H1 (cell line): ENCODE results near the gene PHLDB3. TPM values are rescaled to one million over a fixed set of nuclear protein-coding genes. Genes with fewer than 3 reads are reported as not detected.

Experiments
- CTCF ChIA-PET: fragments of 300-600 bp; sonication (Branson Sonifier 250); formaldehyde crosslinking; loops from one replicate; lab custom pipeline; 2021; ENCODE audit not compliant: partially characterized antibody; lab: Charles Lee
- POLR2A ChIA-PET: fragments of 300-600 bp; sonication (Branson Sonifier 250); formaldehyde crosslinking; loops from one replicate; lab custom pipeline; 2021; ENCODE audit warnings: inconsistent platforms; ENCODE audit not compliant: partially characterized antibody; lab: Charles Lee
- DNase-seq, 2 experiments: peaks; one replicate each; pipeline versions ENCODE4 v3.0.0 to v3.0.0-alpha.2; 2010 to 2022; ENCODE audit warnings: low spot score in 2 of 2, low read depth in 1 of 2, mixed read lengths in 1 of 2
- FAIRE-seq: peaks from 2 replicates; lab custom pipeline; 2011; peaks lifted over from hg19 to GRCh38; lab: Jason Lieb, UNC
- H2AFZ ChIP-seq: 2 replicates; pipeline ENCODE4 v1.8.1; 2012; ENCODE audit warnings: low read length, inconsistent platforms
- H2AK5ac ChIP-seq: 2 replicates; pipeline ENCODE4 v1.6.1; 2013; ENCODE audit warnings: low read depth, low read length
- H2BK120ac ChIP-seq: replicated peaks from 2 replicates; pipeline ENCODE3; 2013; ENCODE audit warnings: low read depth, low read length, inconsistent platforms
- H2BK12ac ChIP-seq: 2 replicates; pipeline ENCODE4 v1.6.1; 2013; ENCODE audit warnings: low read depth, low read length
- H2BK15ac ChIP-seq: 2 replicates; pipeline ENCODE4 v1.6.1; 2013; ENCODE audit warnings: low read length
- H2BK20ac ChIP-seq: 2 replicates; pipeline ENCODE4 v1.6.1; 2013; ENCODE audit warnings: low read length
- H2BK5ac ChIP-seq: 2 replicates; pipeline ENCODE4 v1.6.1; 2013; ENCODE audit warnings: low read depth, low read length
- H3K14ac ChIP-seq: 2 replicates; pipeline ENCODE4 v1.6.1; 2013; ENCODE audit warnings: inconsistent platforms; ENCODE audit not compliant: insufficient read length
- H3K18ac ChIP-seq: 2 replicates; pipeline ENCODE4 v1.6.1; 2013; ENCODE audit warnings: low read length; ENCODE audit errors: extremely low read depth
- H3K23ac ChIP-seq: 2 replicates; pipeline ENCODE4 v1.6.1; 2013; ENCODE audit warnings: inconsistent platforms; ENCODE audit not compliant: insufficient read length
- H3K23me2 ChIP-seq: 2 replicates; pipeline ENCODE4 v1.6.1; 2013; ENCODE audit warnings: low read depth, low read length
- H3K27ac ChIP-seq: 2 replicates; pipeline ENCODE4 v1.6.1; 2011; ENCODE audit warnings: low read depth, low read length, inconsistent platforms
- H3K27me3 ChIP-seq, 4 experiments: replicated peaks in 1 of 4; 1 replicate in 1 of 4; 2 replicates in 3 of 4; pipeline versions ENCODE4 v1.6.1 to v1.8.1; 2011 to 2013; ENCODE audit warnings: low read length in 3 of 4, mild to moderate bottlenecking in 3 of 4, inconsistent platforms in 2 of 4, mixed read lengths in 2 of 4, moderate library complexity in 1 of 4; ENCODE audit not compliant: control insufficient read depth in 3 of 4, insufficient read depth in 3 of 4; ENCODE audit errors: extremely low read depth in 1 of 4
- H3K36me3 ChIP-seq, 4 experiments: 2 replicates each; pipeline versions ENCODE4 v1.6.1 to v1.8.1; 2011 to 2013; ENCODE audit warnings: mild to moderate bottlenecking in 4 of 4, low read length in 3 of 4, moderate library complexity in 2 of 4, control low read depth in 1 of 4, inconsistent platforms in 1 of 4; ENCODE audit not compliant: insufficient read depth in 4 of 4, control insufficient read depth in 2 of 4
- H3K4ac ChIP-seq: replicated peaks from 2 replicates; pipeline ENCODE3; 2013; ENCODE audit warnings: low read length, low read depth, mixed read lengths, inconsistent platforms; ENCODE audit not compliant: insufficient read length
- H3K4me1 ChIP-seq, 4 experiments: replicated peaks in 1 of 4; 1 replicate in 1 of 4; 2 replicates in 3 of 4; pipeline versions ENCODE4 v1.6.1 to v1.8.1; 2011 to 2013; ENCODE audit warnings: low read length in 3 of 4, inconsistent platforms in 2 of 4, mixed read lengths in 1 of 4; ENCODE audit not compliant: insufficient read depth in 4 of 4, control insufficient read depth in 3 of 4
- H3K4me2 ChIP-seq, 2 experiments: 2 replicates each; pipeline versions ENCODE4 v1.6.1 to v1.8.1; 2011 to 2013; ENCODE audit warnings: low read depth in 2 of 2, low read length in 2 of 2, control low read depth in 1 of 2, inconsistent platforms in 1 of 2, mild to moderate bottlenecking in 1 of 2; ENCODE audit not compliant: insufficient read depth in 1 of 2
- H3K4me3 ChIP-seq, 4 experiments: fragments of 200-600, 300-600 bp in 1 of 4; sonication (generic), shearing (Covaris generic), sonication (Bioruptor Twin) in 1 of 4; 2 replicates each; pipeline versions ENCODE4 v1.5.1 to v1.8.1; 2011 to 2016; ENCODE audit warnings: low read length in 4 of 4, low read depth in 3 of 4, control low read depth in 2 of 4, inconsistent platforms in 2 of 4, mild to moderate bottlenecking in 2 of 4, mixed read lengths in 1 of 4, moderate library complexity in 1 of 4; ENCODE audit not compliant: insufficient read depth in 2 of 4; ENCODE audit errors: extremely low read depth in 1 of 4
- H3K56ac ChIP-seq: replicated peaks from 2 replicates; pipeline ENCODE3; 2013; ENCODE audit warnings: low read depth, mild to moderate bottlenecking, mixed read lengths, low read length, inconsistent platforms; ENCODE audit not compliant: insufficient read length
- H3K79me1 ChIP-seq: 2 replicates; pipeline ENCODE4 v1.6.1; 2013; ENCODE audit warnings: low read depth, low read length, control low read depth
- H3K79me2 ChIP-seq, 2 experiments: 2 replicates each; pipeline versions ENCODE4 v1.6.1 to v1.8.1; 2012 to 2013; ENCODE audit warnings: low read length in 2 of 2, mild to moderate bottlenecking in 2 of 2, inconsistent platforms in 1 of 2; ENCODE audit not compliant: insufficient read depth in 2 of 2, control insufficient read depth in 1 of 2
- H3K9ac ChIP-seq, 4 experiments: replicated peaks in 1 of 4; 1 replicate in 1 of 4; 2 replicates in 3 of 4; pipeline versions ENCODE4 v1.6.1 to v1.8.1; 2011 to 2013; ENCODE audit warnings: low read depth in 3 of 4, low read length in 3 of 4, control low read depth in 2 of 4, mild to moderate bottlenecking in 2 of 4, moderate library complexity in 2 of 4, inconsistent platforms in 1 of 4; ENCODE audit errors: extremely low read depth in 1 of 4
- H3K9me3 ChIP-seq, 2 experiments: 2 replicates each; pipeline versions ENCODE4 v1.6.1 to v1.8.1; 2012 to 2013; ENCODE audit warnings: mild to moderate bottlenecking in 2 of 2, moderate library complexity in 2 of 2, control low read depth in 1 of 2, inconsistent platforms in 1 of 2, low read depth in 1 of 2, low read length in 1 of 2, mixed read lengths in 1 of 2; ENCODE audit not compliant: insufficient read depth in 2 of 2
- H4K20me1 ChIP-seq, 2 experiments: replicated peaks in 1 of 2; 2 replicates each; pipeline versions ENCODE3 to v1.8.1; 2011 to 2013; ENCODE audit warnings: inconsistent platforms in 2 of 2, low read length in 2 of 2, mild to moderate bottlenecking in 1 of 2; ENCODE audit not compliant: insufficient read depth in 2 of 2, control insufficient read depth in 1 of 2
- H4K5ac ChIP-seq: 2 replicates; pipeline ENCODE4 v1.6.1; 2013; ENCODE audit warnings: low read length, low read depth, mixed read lengths, inconsistent platforms; ENCODE audit not compliant: insufficient read length
- H4K8ac ChIP-seq: 2 replicates; pipeline ENCODE4 v1.8.0; 2013; ENCODE audit warnings: mild to moderate bottlenecking, moderate library complexity, low read length, inconsistent platforms; ENCODE audit not compliant: insufficient read depth; ENCODE audit errors: extremely low read depth
- H4K91ac ChIP-seq: replicated peaks from 2 replicates; pipeline ENCODE3; 2013; ENCODE audit warnings: low read length, mixed read lengths, inconsistent platforms; ENCODE audit not compliant: insufficient read length
- CEBPB ChIP-seq: IDR thresholded peaks from 2 replicates; pipeline ENCODE4 v1.6.1; 2012; ENCODE audit warnings: low read depth, low read length
- CHD2 ChIP-seq: IDR thresholded peaks from 2 replicates; pipeline ENCODE4 v1.6.1; 2012; ENCODE audit warnings: low read length, improper control_type of control experiment
- CREB1 ChIP-seq: IDR thresholded peaks from 2 replicates; pipeline ENCODE4 v1.6.1; 2012; ENCODE audit warnings: inconsistent platforms
- FOSL1 ChIP-seq: IDR thresholded peaks from 2 replicates; pipeline ENCODE4 v1.6.1; 2011; ENCODE audit warnings: mild to moderate bottlenecking, low read depth, low read length, moderate library complexity; ENCODE audit not compliant: insufficient read depth
- GTF2F1 ChIP-seq: IDR thresholded peaks from 2 replicates; pipeline ENCODE4 v1.6.1; 2012; ENCODE audit warnings: low read depth, low read length, improper control_type of control experiment, borderline replicate concordance
- KDM4A ChIP-seq: IDR thresholded peaks from one replicate; pipeline ENCODE4 v1.7.1; 2012; ENCODE audit warnings: low read depth, mild to moderate bottlenecking, moderate library complexity, low read length, inconsistent platforms; ENCODE audit not compliant: severe bottlenecking
- MAFK ChIP-seq: IDR thresholded peaks from 2 replicates; pipeline ENCODE4 v1.6.1; 2012; ENCODE audit warnings: low read depth, mild to moderate bottlenecking, improper control_type of control experiment, low read length
- PHF8 ChIP-seq: fragments of 200-600 bp; sonication (generic); conservative IDR thresholded peaks from 2 replicates; pipeline ENCODE4 v1.7.1; 2012; ENCODE audit warnings: low read depth, mild to moderate bottlenecking, inconsistent platforms, low read length, moderate library complexity
- POU5F1 ChIP-seq: IDR thresholded peaks from 2 replicates; pipeline ENCODE4 v1.6.1; 2011; ENCODE audit warnings: low read depth, mild to moderate bottlenecking, low read length, moderate library complexity
- RAD21 ChIP-seq, 2 experiments: IDR thresholded peaks in 1 of 2; conservative IDR thresholded peaks in 1 of 2; 2 replicates each; pipeline ENCODE4 v1.6.1; 2011; ENCODE audit warnings: low read depth in 2 of 2, low read length in 2 of 2, improper control_type of control experiment in 1 of 2, inconsistent platforms in 1 of 2, mild to moderate bottlenecking in 1 of 2, moderate library complexity in 1 of 2
- SP2 ChIP-seq: IDR thresholded peaks from 2 replicates; pipeline ENCODE4 v1.6.1; 2012; ENCODE audit warnings: mild to moderate bottlenecking, low read length, inconsistent platforms
- SRF ChIP-seq: IDR thresholded peaks from 2 replicates; pipeline ENCODE4 v1.6.1; 2011; ENCODE audit warnings: mild to moderate bottlenecking, low read depth, low read length, moderate library complexity
- TAF1 ChIP-seq: IDR thresholded peaks from 2 replicates; pipeline ENCODE4 v1.6.1; 2011; ENCODE audit warnings: mild to moderate bottlenecking, low read depth, low read length
- USF2 ChIP-seq: IDR thresholded peaks from 2 replicates; pipeline ENCODE4 v1.6.1; 2011; ENCODE audit warnings: low read length, improper control_type of control experiment
- YY1 ChIP-seq: IDR thresholded peaks from 2 replicates; pipeline ENCODE4 v1.6.1; 2011; ENCODE audit warnings: low read depth, mild to moderate bottlenecking, low read length
- WGBS, 2 experiments: shearing (Covaris generic) in 1 of 2; methylation state at CpG; one replicate each; pipeline versions ENCODE4 v1.1.6 to v1.1.7; 2013 to 2015; ENCODE audit warnings: low lambda C conversion rate in 2 of 2, mixed read lengths in 2 of 2, inconsistent platforms in 1 of 2, low coverage in 1 of 2, missing lambda C conversion rate in 1 of 2; ENCODE audit not compliant: insufficient replicate concordance in 2 of 2, insufficient coverage in 1 of 2, insufficient read length in 1 of 2; ENCODE audit errors: extremely low coverage in 1 of 2, missing lambda C conversion rate in 1 of 2; 5-methylcytosine and 5-hydroxymethylcytosine counted together
- polyA plus RNA-seq, 7 experiments: library from polyadenylated mRNA; depleted of rRNA in 3 of 7; stranded (reverse) in 5 of 7; unstranded in 2 of 7; fragments of >200 nt in 5 of 7; fragments of 200-250 nt in 2 of 7; gene quantifications; 1 replicate in 5 of 7; 2 replicates in 1 of 7; 4 replicates in 1 of 7; pipeline versions ENCODE4 v1.2.1 to v1.2.3, GENCODE V29; 2011 to 2013; ENCODE audit warnings: missing spikeins in 2 of 7, mixed read lengths in 2 of 7
- total RNA-seq: library from RNA; stranded (reverse); fragmentation: NEBNext Ultra II Directional; extraction: Animal tissue kit (Norgen Biotek cat#: 25700); gene quantifications from 2 replicates; pipeline ENCODE4 v1.2.1, GENCODE V29; 2021

The PHLDB3 gene
- total and polyA plus RNA-seq, 2 of the 8 experiments (the other 6 are each of a cell fraction or from before 2014, with no cell fraction given): 4.0 to 8.5 TPM

GRCh38 chr19:43433358-43433673, 71.2 kb downstream of the PHLDB3 start:
- H2BK12ac ChIP-seq: no peak overlapping the region
- FAIRE-seq (no peak), DNase-seq (no peak)
- no peak overlapping the region for H2BK15ac ChIP-seq
- no peak overlapping the region for H2AK5ac ChIP-seq
- ChIA-PET CTCF (interaction anchor here (1.0 to 5.3 kb wide), 5 partner anchors 12 to 86 kb away, joined by 3 to 49 read pairs (median 35); no protein-coding TSS in a partner anchor), POLR2A (no interaction called here)
- WGBS, 2 experiments: 84% methylated on average over 2 of the region's 2 CpGs; no CpG with 5 or more reads in 1 of the 2 experiments
- no peak overlapping the region for H3K4me3 ChIP-seq
- H3K4me2 ChIP-seq: no peak overlapping the region
- no peak overlapping the region for H3K9ac ChIP-seq
- H3K4me1 ChIP-seq: no peaks in the 10 kb centered on the region
- no peaks in the 10 kb centered on the region for H4K20me1 ChIP-seq
- H3K27me3 ChIP-seq: no peaks in the 10 kb centered on the region
- H3K9me3 ChIP-seq: no peaks in the 10 kb centered on the region
- H3K79me1 ChIP-seq: no peaks in the 10 kb centered on the region
- no peak overlapping the region for H4K5ac ChIP-seq
- no peak overlapping the region for H3K56ac ChIP-seq
- no peak overlapping the region for H3K18ac ChIP-seq
- H3K23me2 ChIP-seq: no peaks in the 10 kb centered on the region
- no peak overlapping the region for H2BK20ac ChIP-seq
- no peak for TF ChIP-seq CEBPB
- no peak for TF ChIP-seq SRF
- no peak for TF ChIP-seq GTF2F1
- TF ChIP-seq USF2: no peak
- no peak for TF ChIP-seq FOSL1
- no peak for TF ChIP-seq PHF8
- TF ChIP-seq CHD2: no peak
- no peak for TF ChIP-seq TAF1
- TF ChIP-seq MAFK: no peak
- no peak for TF ChIP-seq RAD21 (IDR thresholded peaks at IDR 0.05 in 1 of 2, conservative IDR thresholded peaks at IDR 0.05 in 1 of 2; ENCODE audit: low read depth in 2 of 2, low read length in 2 of 2)
- no peak for TF ChIP-seq CREB1
- no peak for TF ChIP-seq YY1
- TF ChIP-seq KDM4A: no peak
- no peak for TF ChIP-seq SP2
- no peak for TF ChIP-seq POU5F1
- H3K4ac ChIP-seq: no peak overlapping the region
- H3K14ac ChIP-seq: no peak overlapping the region
- H2BK5ac ChIP-seq: no peak overlapping the region
- no peak overlapping the region for H3K27ac ChIP-seq
- no peak overlapping the region for H2AFZ ChIP-seq
- H3K79me2 ChIP-seq: no peaks in the 10 kb centered on the region
- no peak overlapping the region for H3K23ac ChIP-seq
- H4K8ac ChIP-seq: no peak overlapping the region
- no peaks in the 10 kb centered on the region for H3K36me3 ChIP-seq
- H2BK120ac ChIP-seq: no peak overlapping the region
- no peak overlapping the region for H4K91ac ChIP-seq
